Measurements from ENCODE around the gene PHF20.

PHF20 gene

GRCh38 chr20:35883336-35883777 lies 111.5 kb downstream of the PHF20 start:
- TF ChIP-seq CTCF (IDR thresholded peaks at IDR 0.05; ENCODE audit: insufficient read depth, low read length) (no peak), SPI1 (IDR thresholded peaks at IDR 0.05; ENCODE audit: borderline replicate concordance, low read depth) (no peak), GABPA (IDR thresholded peaks at IDR 0.05; ENCODE audit: low read depth) (no peak), POLR2AphosphoS5 (IDR thresholded peaks at IDR 0.05; ENCODE audit: low read depth) (no peak), REST (IDR thresholded peaks at IDR 0.05; ENCODE audit: insufficient replicate concordance, low read depth) (no peak)
- H3K4me3 ChIP-seq (replicated peaks; ENCODE audit: insufficient read depth, low read length) = no peak overlapping the region
- no peaks in the 10 kb centered on the region for H3K27me3 ChIP-seq (ENCODE audit: insufficient read depth, poor library complexity, severe bottlenecking)
- DNase-seq (ENCODE audit: low read depth in 1 of 2, low spot score in 1 of 2) = no peak
- no peak overlapping the region for H3K27ac ChIP-seq (replicated peaks)

- TF ChIP-seq CTCF (IDR thresholded peaks at IDR 0.05; ENCODE audit: insufficient read depth, low read length) = peak; percentile 45
- TF ChIP-seq REST (IDR thresholded peaks at IDR 0.05; ENCODE audit: insufficient replicate concordance, low read depth) = no peak
- TF ChIP-seq SPI1 (IDR thresholded peaks at IDR 0.05; ENCODE audit: borderline replicate concordance, low read depth) = no peak
- TF ChIP-seq POLR2AphosphoS5 (IDR thresholded peaks at IDR 0.05; ENCODE audit: low read depth) = no peak
- no peak for TF ChIP-seq GABPA (IDR thresholded peaks at IDR 0.05; ENCODE audit: low read depth)
- DNase-seq (ENCODE audit: low read depth in 1 of 2, low spot score in 1 of 2) = peak in 1 of 2 experiments; percentile 74
- Histone ChIP-seq H3K4me3 (replicated peaks; ENCODE audit: insufficient read depth, low read length) (no peak overlapping the region), H3K27me3 (ENCODE audit: insufficient read depth, poor library complexity, severe bottlenecking) (no peaks in the 10 kb centered on the region), H3K27ac (replicated peaks) (no peak overlapping the region)
These were observed 112.1 kb downstream of the PHF20 start for GRCh38 chr20:35883778-35884540.

- Histone ChIP-seq H3K4me3 (replicated peaks; ENCODE audit: insufficient read depth, low read length) (no peak overlapping the region), H3K27me3 (ENCODE audit: insufficient read depth, poor library complexity, severe bottlenecking) (no peaks in the 10 kb centered on the region), H3K27ac (replicated peaks) (no peak overlapping the region)
- no peak for DNase-seq (ENCODE audit: low read depth in 1 of 2, low spot score in 1 of 2)
- TF ChIP-seq CTCF (IDR thresholded peaks at IDR 0.05; ENCODE audit: insufficient read depth, low read length) (no peak), POLR2AphosphoS5 (IDR thresholded peaks at IDR 0.05; ENCODE audit: low read depth) (no peak), GABPA (IDR thresholded peaks at IDR 0.05; ENCODE audit: low read depth) (no peak), REST (IDR thresholded peaks at IDR 0.05; ENCODE audit: insufficient replicate concordance, low read depth) (no peak), SPI1 (IDR thresholded peaks at IDR 0.05; ENCODE audit: borderline replicate concordance, low read depth) (no peak)
These were observed 112.7 kb downstream of the PHF20 start for GRCh38 chr20:35884541-35884865.

All from HL-60 (cell line).